OCI-LY3 (cell line): ENCODE results near the gene CAMK1D.
"Not testable (repeated sequence)": the region's sequence is repeated elsewhere in the genome, so short reads cannot be mapped to it uniquely, and the experiment has no call there.

ENCODE experiments used
- H2AFZ ChIP-seq: fragments of 200-600, 300-600 bp; shearing (Covaris generic); 2 replicates; pipeline ENCODE4 v1.6.0; 2014; ENCODE audit warnings: antibody characterized with exemption, low read depth, low read length
- H3K27ac ChIP-seq: fragments of 200-600, 300-600 bp; sonication (generic); 2 replicates; pipeline ENCODE4 v1.5.1; 2014; ENCODE audit warnings: mild to moderate bottlenecking, low read length, moderate library complexity, mixed read lengths
- H3K27me3 ChIP-seq: fragments of 200-600, 300-600 bp; sonication (generic); 2 replicates; pipeline ENCODE4 v1.6.1; 2014; ENCODE audit warnings: low read depth, low read length, mixed read lengths
- H3K36me3 ChIP-seq: fragments of 200-600, 300-600 bp; sonication (generic); replicated peaks from 2 replicates; pipeline ENCODE3; 2014; ENCODE audit warnings: low read depth, low read length, mixed read lengths
- H3K4me1 ChIP-seq: fragments of 300-600, 200-600 bp; sonication (generic); 2 replicates; pipeline ENCODE4 v1.6.1; 2014; ENCODE audit warnings: low read length, mixed read lengths
- H3K4me2 ChIP-seq: fragments of 200-600, 300-600 bp; sonication (generic); 2 replicates; pipeline ENCODE4 v1.6.1; 2014; ENCODE audit warnings: low read length, mixed read lengths
- H3K4me3 ChIP-seq: fragments of 300-600, 200-600 bp; sonication (generic); 2 replicates; pipeline ENCODE4 v1.5.1; 2014; ENCODE audit warnings: antibody characterized with exemption, mild to moderate bottlenecking, low read length, moderate library complexity
- H3K79me2 ChIP-seq: fragments of 300-600, 200-600 bp; shearing (Covaris generic); 2 replicates; pipeline ENCODE4 v1.6.1; 2014; ENCODE audit warnings: mild to moderate bottlenecking, low read length, mixed read lengths
- H3K9ac ChIP-seq: fragments of 300-600, 200-600 bp; shearing (Covaris generic); 2 replicates; pipeline ENCODE4 v1.6.0; 2014; ENCODE audit warnings: mild to moderate bottlenecking, low read length, moderate library complexity
- H3K9me3 ChIP-seq: fragments of 200-600, 300-600 bp; shearing (Covaris generic); 2 replicates; pipeline ENCODE4 v1.6.1; 2014; ENCODE audit warnings: low read length, mixed read lengths; ENCODE audit not compliant: insufficient read depth
- H4K20me1 ChIP-seq: fragments of 200-600, 300-600 bp; sonication (generic); 2 replicates; pipeline ENCODE4 v1.6.1; 2016; ENCODE audit warnings: low read length, mixed read lengths; ENCODE audit not compliant: insufficient read depth
- CTCF ChIP-seq: fragments of 200-600, 300-600 bp; sonication (generic); IDR thresholded peaks from 2 replicates; pipeline ENCODE4 v1.5.1; 2014; ENCODE audit warnings: antibody characterized with exemption, low read length, low read depth
- EZH2phosphoT487 ChIP-seq: fragments of 200-600 bp; shearing (Covaris generic); IDR thresholded peaks from 2 replicates; pipeline ENCODE4 v1.6.1; 2018; ENCODE audit warnings: antibody characterized with exemption, mixed run types, low read depth

Gene CAMK1D

GRCh38 chr10:12332572-12333379 lies 16.6 kb upstream of the CAMK1D start:
- H2AFZ ChIP-seq, result no peak overlapping the region
- peak overlapping the region; percentile 56 for H3K9ac ChIP-seq

GRCh38 chr10:12333380-12334185 lies 15.8 kb upstream of the CAMK1D start:
- TF ChIP-seq EZH2phosphoT487 (no peak), CTCF (no peak)
- H3K27ac ChIP-seq, result peak overlapping the region; percentile 81
- no peaks in the 10 kb centered on the region for H3K79me2 ChIP-seq
- no peak overlapping the region for H2AFZ ChIP-seq
- H3K4me3 ChIP-seq, result peak overlapping the region; percentile 71
- no peaks in the 10 kb centered on the region for H4K20me1 ChIP-seq
- peak overlapping the region; percentile 56 for H3K9ac ChIP-seq
- peak overlapping the region; percentile 99 for H3K4me2 ChIP-seq
- H3K27me3 ChIP-seq, result no peaks in the 10 kb centered on the region
- peaks cover 36% of the 10 kb centered on the region for H3K4me1 ChIP-seq
- no peaks in the 10 kb centered on the region for H3K9me3 ChIP-seq
- H3K36me3 ChIP-seq, result no peaks in the 10 kb centered on the region

More at GRCh38 chr10:12332572-12333379, 16.6 kb upstream of the CAMK1D start:
- TF ChIP-seq EZH2phosphoT487 (no peak), CTCF (no peak)
- H3K27me3 ChIP-seq, result no peaks in the 10 kb centered on the region
- H3K4me2 ChIP-seq, result peak overlapping the region; percentile 99
- H3K9me3 ChIP-seq, result no peaks in the 10 kb centered on the region
- H3K36me3 ChIP-seq, result no peaks in the 10 kb centered on the region
- H3K4me1 ChIP-seq, result peaks cover 36% of the 10 kb centered on the region
- H4K20me1 ChIP-seq, result no peaks in the 10 kb centered on the region
- peak overlapping the region; percentile 81 for H3K27ac ChIP-seq
- H3K79me2 ChIP-seq, result no peaks in the 10 kb centered on the region
- H3K4me3 ChIP-seq, result peak overlapping the region; percentile 71

- no peaks in the 10 kb centered on the region for H3K36me3 ChIP-seq
- no peaks in the 10 kb centered on the region for H4K20me1 ChIP-seq
- peaks cover 36% of the 10 kb centered on the region for H3K4me1 ChIP-seq
- H2AFZ ChIP-seq, result no peak overlapping the region
- H3K79me2 ChIP-seq, result no peaks in the 10 kb centered on the region
- TF ChIP-seq CTCF, result no peak
- TF ChIP-seq EZH2phosphoT487, result no peak
- H3K4me2 ChIP-seq, result peak overlapping the region; percentile 99
- H3K4me3 ChIP-seq, result peak overlapping the region; percentile 71
- H3K27me3 ChIP-seq, result no peaks in the 10 kb centered on the region
- no peaks in the 10 kb centered on the region for H3K9me3 ChIP-seq
- peak overlapping the region; percentile 8; the same call in 1 of the 2 replicates for H3K9ac ChIP-seq
- H3K27ac ChIP-seq, result peak overlapping the region; percentile 81
These were observed 15.2 kb upstream of the CAMK1D start for GRCh38 chr10:12334186-12334530.

GRCh38 chr10:12335169-12335568 lies 14.2 kb upstream of the CAMK1D start:
- H3K4me1 ChIP-seq, result peaks cover 41% of the 10 kb centered on the region
- H2AFZ ChIP-seq, H3K9ac ChIP-seq, H4K20me1 ChIP-seq, H3K27me3 ChIP-seq, H3K9me3 ChIP-seq, H3K4me3 ChIP-seq, H3K79me2 ChIP-seq, H3K27ac ChIP-seq, H3K36me3 ChIP-seq, H3K4me2 ChIP-seq: not testable (repeated sequence)
